HFF-Myc (cell line): ENCODE results near the gene PTER.

Experiments
- DNase-seq: peaks from one replicate; pipeline ENCODE4 v3.0.0-alpha.2; 2011; ENCODE audit warnings: low read depth; ENCODE audit errors: extremely low read depth
- H3K4me3 ChIP-seq: replicated peaks from 2 replicates; pipeline ENCODE4 v1.5.1; 2011; ENCODE audit warnings: low read depth, mild to moderate bottlenecking, control low read depth, low read length
- TF ChIP-seq, protein P1 (sequence below): IDR thresholded peaks from 2 replicates; pipeline ENCODE4 v1.5.1; 2012; ENCODE audit warnings: mild to moderate bottlenecking, low read depth, low read length, control low read depth; ENCODE audit errors: missing control alignments

PTER gene

GRCh38 chr10:16490511-16490910 lies 53.7 kb downstream of the PTER start:
- DNase-seq, result no peak
- TF ChIP-seq, protein P1, sequence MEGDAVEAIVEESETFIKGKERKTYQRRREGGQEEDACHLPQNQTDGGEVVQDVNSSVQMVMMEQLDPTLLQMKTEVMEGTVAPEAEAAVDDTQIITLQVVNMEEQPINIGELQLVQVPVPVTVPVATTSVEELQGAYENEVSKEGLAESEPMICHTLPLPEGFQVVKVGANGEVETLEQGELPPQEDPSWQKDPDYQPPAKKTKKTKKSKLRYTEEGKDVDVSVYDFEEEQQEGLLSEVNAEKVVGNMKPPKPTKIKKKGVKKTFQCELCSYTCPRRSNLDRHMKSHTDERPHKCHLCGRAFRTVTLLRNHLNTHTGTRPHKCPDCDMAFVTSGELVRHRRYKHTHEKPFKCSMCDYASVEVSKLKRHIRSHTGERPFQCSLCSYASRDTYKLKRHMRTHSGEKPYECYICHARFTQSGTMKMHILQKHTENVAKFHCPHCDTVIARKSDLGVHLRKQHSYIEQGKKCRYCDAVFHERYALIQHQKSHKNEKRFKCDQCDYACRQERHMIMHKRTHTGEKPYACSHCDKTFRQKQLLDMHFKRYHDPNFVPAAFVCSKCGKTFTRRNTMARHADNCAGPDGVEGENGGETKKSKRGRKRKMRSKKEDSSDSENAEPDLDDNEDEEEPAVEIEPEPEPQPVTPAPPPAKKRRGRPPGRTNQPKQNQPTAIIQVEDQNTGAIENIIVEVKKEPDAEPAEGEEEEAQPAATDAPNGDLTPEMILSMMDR, result no peak

GRCh38 chr10:16491933-16492332 lies 55.1 kb downstream of the PTER start:
- DNase-seq, result no peak
- TF ChIP-seq, protein P1, result no peak
- no peak overlapping the region for H3K4me3 ChIP-seq

More at GRCh38 chr10:16490511-16490910, 53.7 kb downstream of the PTER start:
- H3K4me3 ChIP-seq, result no peak overlapping the region

GRCh38 chr10:16493884-16494536 lies 57.2 kb downstream of the PTER start:
- no peak for DNase-seq
- H3K4me3 ChIP-seq, result no peak overlapping the region
- TF ChIP-seq, protein P1, result no peak

GRCh38 chr10:16497911-16498310 lies 61.1 kb downstream of the PTER start:
- no peak for DNase-seq
- TF ChIP-seq, protein P1, result no peak
- no peak overlapping the region for H3K4me3 ChIP-seq

DNA sequence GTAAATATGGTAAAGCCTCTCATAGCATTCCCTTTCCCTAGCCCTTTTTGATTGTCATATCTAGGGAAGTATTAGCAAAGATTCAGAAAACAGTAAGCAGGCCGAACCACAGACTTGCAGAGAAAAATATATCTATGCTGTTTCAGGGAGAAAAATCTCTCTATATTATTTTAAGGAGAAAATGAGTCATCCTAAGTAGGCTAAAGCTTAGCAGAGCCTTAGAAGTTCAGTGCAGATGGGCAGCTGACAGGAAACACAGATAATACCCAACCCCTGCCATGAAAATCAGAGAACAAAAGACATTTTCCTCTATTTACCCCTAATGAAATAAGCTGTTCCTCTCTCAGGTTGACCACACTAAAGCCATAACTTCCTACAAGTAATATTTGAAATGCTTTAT lies 68.4 kb downstream of the PTER start:
- DNase-seq, result no peak
- no peak overlapping the region for H3K4me3 ChIP-seq
- TF ChIP-seq, protein P1, result no peak

GRCh38 chr10:16509996-16510395 lies 73.2 kb downstream of the PTER start:
- no peak for DNase-seq
- H3K4me3 ChIP-seq, result no peak overlapping the region
- TF ChIP-seq, protein P1, result no peak

GRCh38 chr10:16510843-16511242 lies 74.0 kb downstream of the PTER start:
- no peak overlapping the region for H3K4me3 ChIP-seq
- DNase-seq, result no peak
- TF ChIP-seq, protein P1, result no peak
